Cardiac fibroblast (primary cell): ENCODE results near the gene COTL1.
A peak's percentile ranks its signal among the peaks of the same experiment; 100 is the strongest.

Experiments
- DNase-seq, 2 donors: peaks; one replicate each; pipeline versions ENCODE4 v3.0.0 to v3.0.0-alpha.2; 2010; ENCODE audit warnings: low read depth in 2 of 2
- H3K4me3 ChIP-seq, 2 donors: replicated peaks in 1 of 2; 1 replicate in 1 of 2; 2 replicates in 1 of 2; pipeline ENCODE4 v1.5.1; 2011; ENCODE audit warnings: low read depth in 2 of 2, low read length in 2 of 2, mild to moderate bottlenecking in 2 of 2, moderate library complexity in 1 of 2
- CTCF ChIP-seq: IDR thresholded peaks from one replicate; pipeline ENCODE4 v1.5.1; 2011; ENCODE audit warnings: low read depth, mild to moderate bottlenecking, low read length, inconsistent platforms

The COTL1 gene

DNA sequence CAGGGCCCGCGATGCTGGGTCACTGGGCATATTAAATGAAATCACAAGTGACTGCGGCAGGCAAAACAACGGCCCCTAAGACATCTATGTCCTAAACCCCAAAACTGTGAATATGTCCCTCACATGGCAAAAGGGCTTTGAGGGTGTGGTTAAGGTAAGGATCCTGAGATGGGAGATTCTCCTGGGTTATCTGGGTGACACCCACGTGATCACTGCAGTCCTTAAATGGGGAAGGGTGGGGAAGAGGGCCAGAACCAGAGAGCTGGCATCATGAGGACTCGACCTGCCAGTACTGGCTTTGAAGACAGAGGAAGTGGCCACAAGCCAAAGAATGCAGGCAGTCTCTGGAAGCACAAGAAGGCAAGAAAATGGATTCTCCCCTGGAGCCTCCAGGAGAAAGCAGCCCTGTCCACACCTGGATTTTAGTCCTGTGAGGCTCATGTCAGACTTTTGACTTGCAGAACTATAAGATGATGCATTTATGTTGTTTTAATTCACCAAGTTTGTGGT lies 12.5 kb downstream of the COTL1 start:
- TF ChIP-seq CTCF, result no peak
- no peak overlapping the region for H3K4me3 ChIP-seq
- DNase-seq, result no peak

- no peak for TF ChIP-seq CTCF
- no peak overlapping the region for H3K4me3 ChIP-seq
- no peak for DNase-seq
Measured at GRCh38 chr16:84604477-84605013, 13.3 kb downstream of the COTL1 start.

DNA sequence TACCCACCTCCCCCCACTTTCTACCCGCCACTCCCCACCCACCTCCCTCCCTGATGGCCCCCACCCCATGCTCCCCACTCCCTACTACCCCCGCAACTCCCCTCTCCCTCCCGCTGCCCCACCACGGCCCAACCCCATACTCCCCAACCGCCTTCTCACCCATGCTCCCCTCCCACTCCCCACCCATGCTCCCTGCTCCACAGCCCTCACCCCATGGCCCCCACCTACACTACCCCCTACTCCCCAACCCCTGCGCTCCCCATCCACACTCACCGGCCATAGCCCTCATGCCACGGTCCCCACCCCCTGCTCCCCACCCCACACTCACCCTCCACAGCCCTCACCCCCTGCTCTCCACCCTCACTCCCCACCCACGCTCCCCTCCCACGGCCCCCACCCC lies 13.9 kb downstream of the COTL1 start:
- no peak overlapping the region for H3K4me3 ChIP-seq
- no peak for TF ChIP-seq CTCF
- DNase-seq, result no peak

DNA sequence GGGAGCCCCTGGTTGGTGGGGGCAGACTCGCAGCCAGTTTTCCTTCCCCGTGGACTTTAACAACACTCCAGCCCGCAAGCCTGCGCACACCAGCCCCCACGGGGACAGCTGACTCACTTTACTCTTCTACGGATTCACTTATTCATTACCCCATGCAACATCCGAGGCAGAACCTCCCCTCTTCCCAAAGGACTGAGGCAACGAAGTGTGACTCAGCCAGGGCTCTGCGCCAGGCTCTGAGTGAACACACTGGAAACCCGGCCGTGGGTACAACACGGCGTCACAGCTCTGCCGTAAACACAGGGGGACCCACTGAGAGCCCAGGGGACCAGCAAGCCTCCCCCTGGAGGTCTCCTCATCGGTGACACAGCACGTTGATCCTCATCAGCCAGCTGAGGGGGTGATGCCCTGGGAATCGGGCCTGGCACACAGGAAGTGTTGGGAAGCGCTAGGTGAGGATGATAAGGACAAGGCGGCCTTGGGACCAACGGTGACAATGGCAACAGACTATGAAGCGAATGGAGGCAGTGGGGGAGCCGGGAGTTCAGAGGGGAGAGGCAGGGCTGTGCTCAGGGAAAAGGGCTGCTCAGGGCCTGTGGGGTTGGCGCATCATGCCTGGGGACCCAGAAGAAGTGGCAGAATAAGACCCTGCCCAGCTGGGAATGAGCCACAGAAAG lies 14.6 kb downstream of the COTL1 start:
- TF ChIP-seq CTCF, result no peak
- peak overlapping the region in 1 of 2 donors; percentile 1 for H3K4me3 ChIP-seq
- DNase-seq, result peak; percentile 97 to 99

- peak in 1 of 2 donors; percentile 45 for DNase-seq
- TF ChIP-seq CTCF, result no peak
- H3K4me3 ChIP-seq, result no peak overlapping the region
Measured at GRCh38 chr16:84600343-84601229, 17.3 kb downstream of the COTL1 start.

DNA sequence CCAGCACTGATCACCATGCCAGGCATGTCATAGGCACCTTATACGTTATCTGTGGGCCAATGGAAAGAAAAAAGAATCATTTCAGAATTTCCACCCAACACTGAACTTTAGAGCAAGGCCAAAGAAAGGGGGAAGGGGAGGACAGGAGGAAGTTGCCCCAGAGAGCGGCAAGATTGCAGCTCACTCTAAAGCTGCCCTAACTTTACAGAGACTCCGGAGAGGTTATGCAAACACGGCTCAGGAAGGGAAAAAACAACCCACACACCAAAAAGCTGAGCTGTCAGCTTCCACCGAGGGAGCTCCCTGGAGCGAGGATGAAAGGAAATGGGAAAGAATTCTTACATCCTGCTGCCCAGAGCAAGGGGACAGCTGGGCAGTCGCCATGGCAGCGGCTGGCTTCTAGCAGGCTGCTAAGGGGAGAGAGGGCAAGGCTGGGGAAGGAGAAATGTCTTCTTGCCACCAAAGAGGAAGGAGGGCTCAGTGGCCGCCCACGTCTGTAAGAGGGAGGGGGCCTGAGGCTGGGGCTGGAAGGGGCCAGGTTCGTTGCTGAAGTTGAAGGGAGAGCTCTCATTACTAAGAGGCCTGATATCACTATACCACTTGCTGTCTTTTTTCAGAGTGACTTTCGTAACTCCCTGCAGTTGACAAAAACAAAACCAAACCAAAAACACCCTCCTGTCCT lies 18.2 kb downstream of the COTL1 start:
- peak overlapping the region in 1 of 2 donors; percentile 36 for H3K4me3 ChIP-seq
- DNase-seq, result peak; percentile 86 to 91
- no peak for TF ChIP-seq CTCF
